Epithelial cell of esophagus (primary cell): ENCODE measurements around the gene HEYL.
"Not testable (repeated sequence)": the region's sequence is repeated elsewhere in the genome, so short reads cannot be mapped to it uniquely, and the experiment has no call there.

Experiments used
- DNase-seq: peaks from one replicate; pipeline ENCODE4 v3.0.0; 2010; ENCODE audit warnings: low read depth
- H3K4me3 ChIP-seq: 2 replicates; pipeline ENCODE4 v1.5.1; 2011; ENCODE audit warnings: mild to moderate bottlenecking, low read length, control low read depth
- TF ChIP-seq, protein P1 (sequence below): IDR thresholded peaks from 2 replicates; pipeline ENCODE4 v1.5.1; 2011; ENCODE audit warnings: low read depth, mild to moderate bottlenecking, low read length, control low read depth, inconsistent platforms; ENCODE audit not compliant: insufficient read depth; ENCODE audit errors: missing control alignments

Gene HEYL

DNA sequence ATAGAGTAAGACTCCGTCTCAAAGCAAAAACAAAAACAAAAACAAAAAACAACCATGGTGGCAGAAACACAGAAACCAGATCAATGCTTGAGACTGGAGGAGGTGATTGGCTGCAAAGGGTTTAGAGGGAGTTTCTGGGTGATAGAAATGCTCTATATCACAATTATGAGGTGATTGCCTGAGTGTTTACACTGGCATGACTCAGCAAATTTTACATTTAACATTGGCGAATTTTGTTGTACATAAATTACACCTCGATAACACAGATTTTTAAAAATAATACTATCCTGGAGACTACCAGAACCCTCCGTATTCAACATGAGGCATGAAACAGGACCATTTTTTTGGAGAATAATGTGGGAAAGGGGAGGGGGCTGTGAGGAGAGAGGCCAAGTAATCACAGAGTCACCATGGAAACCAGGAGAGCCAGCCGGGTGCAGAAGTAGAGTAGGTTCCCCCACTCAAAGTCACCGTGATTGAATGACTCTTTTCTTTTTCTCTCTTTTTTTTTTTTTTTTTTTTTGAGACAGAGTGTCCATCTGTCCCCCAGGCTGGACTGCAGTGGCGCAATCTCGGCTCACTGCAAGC, 24.3 kb downstream of the HEYL start:
- no peak overlapping the region for H3K4me3 ChIP-seq
- no peak for DNase-seq
- TF ChIP-seq, protein P1, sequence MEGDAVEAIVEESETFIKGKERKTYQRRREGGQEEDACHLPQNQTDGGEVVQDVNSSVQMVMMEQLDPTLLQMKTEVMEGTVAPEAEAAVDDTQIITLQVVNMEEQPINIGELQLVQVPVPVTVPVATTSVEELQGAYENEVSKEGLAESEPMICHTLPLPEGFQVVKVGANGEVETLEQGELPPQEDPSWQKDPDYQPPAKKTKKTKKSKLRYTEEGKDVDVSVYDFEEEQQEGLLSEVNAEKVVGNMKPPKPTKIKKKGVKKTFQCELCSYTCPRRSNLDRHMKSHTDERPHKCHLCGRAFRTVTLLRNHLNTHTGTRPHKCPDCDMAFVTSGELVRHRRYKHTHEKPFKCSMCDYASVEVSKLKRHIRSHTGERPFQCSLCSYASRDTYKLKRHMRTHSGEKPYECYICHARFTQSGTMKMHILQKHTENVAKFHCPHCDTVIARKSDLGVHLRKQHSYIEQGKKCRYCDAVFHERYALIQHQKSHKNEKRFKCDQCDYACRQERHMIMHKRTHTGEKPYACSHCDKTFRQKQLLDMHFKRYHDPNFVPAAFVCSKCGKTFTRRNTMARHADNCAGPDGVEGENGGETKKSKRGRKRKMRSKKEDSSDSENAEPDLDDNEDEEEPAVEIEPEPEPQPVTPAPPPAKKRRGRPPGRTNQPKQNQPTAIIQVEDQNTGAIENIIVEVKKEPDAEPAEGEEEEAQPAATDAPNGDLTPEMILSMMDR: no peak

DNA sequence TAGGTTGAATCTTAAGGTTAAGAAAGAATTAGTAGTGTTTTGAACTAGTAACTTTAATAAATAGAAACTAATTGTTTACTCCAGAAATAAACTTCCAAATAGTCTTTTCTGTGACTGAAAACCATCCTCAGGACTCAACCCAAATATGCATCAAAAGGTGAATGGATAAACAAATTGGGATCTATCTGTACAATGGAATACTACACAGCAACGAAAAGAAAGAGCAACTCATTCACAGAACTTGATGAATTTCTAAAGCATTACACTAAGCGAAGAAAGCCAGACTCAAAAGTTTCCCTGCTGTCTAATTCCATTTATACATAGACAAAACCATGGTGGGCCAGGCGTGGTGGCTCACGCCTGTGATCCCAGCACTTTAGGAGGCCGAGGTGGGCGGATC, 25.0 kb downstream of the HEYL start:
- no peak overlapping the region for H3K4me3 ChIP-seq
- TF ChIP-seq, protein P1: no peak
- no peak for DNase-seq

DNA sequence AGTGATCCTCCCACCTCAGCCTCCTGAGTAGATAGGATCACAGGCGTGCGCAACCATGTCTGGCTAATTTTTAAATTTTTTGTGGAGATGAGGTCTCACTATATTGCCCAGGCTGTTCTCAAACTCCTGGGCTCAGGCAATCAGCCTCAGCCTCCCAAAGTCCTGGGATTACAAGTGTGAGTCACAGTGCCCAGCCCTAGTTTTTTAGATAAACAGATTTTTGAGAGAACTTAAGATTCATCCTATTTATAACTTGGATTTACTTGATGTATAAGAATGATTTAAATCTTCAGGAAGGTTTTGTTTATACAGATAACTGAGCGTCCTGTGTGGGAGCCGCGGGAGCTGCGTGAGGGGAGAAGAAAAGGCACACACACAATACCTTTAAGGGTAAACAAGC, 26.2 kb downstream of the HEYL start:
- TF ChIP-seq, protein P1: no peak
- H3K4me3 ChIP-seq: no peak overlapping the region
- no peak for DNase-seq

DNA sequence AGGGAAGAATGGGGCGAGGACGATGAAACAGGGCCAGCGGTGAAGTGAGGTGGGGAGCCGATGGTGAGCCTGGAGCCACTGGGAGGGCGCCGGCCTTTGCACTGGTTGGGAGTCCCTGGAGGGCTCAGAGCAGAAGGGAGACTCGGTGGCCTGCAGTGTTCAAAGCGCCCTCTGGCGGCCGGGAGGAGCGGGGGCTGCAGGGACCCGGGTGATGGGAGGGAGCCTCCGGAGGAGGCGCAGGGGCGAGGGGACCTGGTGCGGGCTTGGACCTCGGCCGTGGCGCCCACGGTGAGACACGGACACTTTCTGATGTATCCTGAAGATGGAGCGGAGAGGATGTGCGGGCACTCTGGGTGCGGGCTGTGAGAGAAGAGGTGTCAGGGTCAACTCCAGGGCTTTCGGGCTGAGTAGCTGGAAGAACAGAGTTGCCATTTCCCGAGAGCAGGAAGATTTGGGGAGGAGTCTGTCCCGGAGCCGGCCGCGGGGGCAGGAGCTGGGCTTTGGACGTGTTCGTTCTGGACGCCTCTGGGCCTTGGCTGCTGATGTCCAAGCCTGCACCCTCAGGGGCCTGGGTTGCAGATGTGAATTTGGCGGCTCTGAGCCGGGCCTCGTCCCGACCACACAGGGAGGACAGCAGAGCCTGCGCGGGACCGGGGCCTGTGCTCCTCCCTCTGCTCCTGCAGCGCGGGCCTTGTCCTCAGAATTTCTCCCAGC, 29.7 kb downstream of the HEYL start:
- no peak overlapping the region for H3K4me3 ChIP-seq
- TF ChIP-seq, protein P1: peak; percentile 62
- peak; percentile 51 for DNase-seq

DNA sequence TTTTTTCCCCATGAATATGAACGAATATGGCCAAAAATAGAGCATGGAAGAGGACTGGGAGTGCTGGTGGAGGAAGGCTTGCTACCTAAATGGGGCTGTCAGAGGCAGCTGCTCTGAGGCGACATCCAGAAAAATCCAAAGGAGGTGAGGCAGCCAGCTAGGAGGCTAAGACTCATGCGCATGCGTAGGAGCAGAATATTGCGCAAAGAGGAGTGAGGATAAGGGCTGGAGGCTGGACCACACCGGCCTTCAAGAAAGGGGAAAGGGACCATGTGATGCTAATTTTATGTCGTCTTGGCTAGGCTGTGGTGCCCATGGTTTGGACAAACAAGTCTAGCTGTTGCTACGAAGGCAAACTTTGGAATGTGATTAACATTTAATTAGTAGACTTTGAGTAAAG, 30.5 kb downstream of the HEYL start:
- TF ChIP-seq, protein P1: no peak
- no peak overlapping the region for H3K4me3 ChIP-seq
- DNase-seq: no peak

DNA sequence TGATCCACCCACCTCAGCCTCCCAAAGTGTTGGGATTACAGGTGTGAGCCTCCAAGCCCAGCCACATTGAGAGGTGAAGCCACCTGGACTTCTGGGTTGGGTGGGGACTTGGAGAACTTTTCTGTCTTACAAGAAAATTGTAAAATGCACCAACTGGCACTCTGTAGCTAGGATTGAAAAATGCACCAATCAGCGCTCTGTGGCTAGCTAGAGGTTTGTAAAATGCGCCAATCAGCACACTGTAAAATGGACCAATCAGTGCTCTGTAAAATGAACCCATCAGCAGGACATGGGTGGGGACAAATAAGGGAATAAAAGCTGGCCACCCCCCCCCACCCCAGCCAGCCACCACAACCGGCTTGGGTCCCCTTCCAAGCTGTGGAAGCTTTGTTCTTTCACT, 35.8 kb downstream of the HEYL start:
- not testable (repeated sequence) for DNase-seq, H3K4me3 ChIP-seq

DNA sequence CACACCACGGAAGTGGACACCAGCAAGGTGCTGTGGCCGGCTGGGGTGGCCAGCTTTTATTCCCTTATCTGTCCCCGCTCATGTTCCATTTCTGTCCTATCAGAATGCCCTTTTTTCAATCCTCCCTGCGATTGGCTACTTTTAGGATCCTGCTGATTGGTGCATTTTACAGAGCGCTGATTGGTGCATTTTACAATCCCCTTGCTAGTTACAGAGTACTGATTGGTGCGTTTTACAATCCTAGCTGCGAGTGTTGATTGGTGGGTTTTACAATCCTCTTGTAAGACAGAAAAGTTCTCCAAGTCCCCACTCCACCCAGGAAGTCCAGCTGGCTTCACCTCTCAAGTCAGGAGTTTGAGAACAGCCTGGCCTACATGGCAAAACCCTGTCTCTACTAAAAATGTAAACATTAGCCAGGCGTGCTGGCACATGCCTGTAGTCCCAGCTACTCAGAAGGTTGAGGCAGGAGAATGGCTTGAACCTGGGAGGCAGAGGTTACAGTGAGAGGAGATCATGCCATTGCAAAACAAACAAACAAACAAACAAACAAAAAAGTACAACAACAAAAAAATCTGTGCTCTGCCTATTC, 37.7 kb downstream of the HEYL start:
- not testable (repeated sequence) for H3K4me3 ChIP-seq
- peak; percentile 57 for DNase-seq

DNA sequence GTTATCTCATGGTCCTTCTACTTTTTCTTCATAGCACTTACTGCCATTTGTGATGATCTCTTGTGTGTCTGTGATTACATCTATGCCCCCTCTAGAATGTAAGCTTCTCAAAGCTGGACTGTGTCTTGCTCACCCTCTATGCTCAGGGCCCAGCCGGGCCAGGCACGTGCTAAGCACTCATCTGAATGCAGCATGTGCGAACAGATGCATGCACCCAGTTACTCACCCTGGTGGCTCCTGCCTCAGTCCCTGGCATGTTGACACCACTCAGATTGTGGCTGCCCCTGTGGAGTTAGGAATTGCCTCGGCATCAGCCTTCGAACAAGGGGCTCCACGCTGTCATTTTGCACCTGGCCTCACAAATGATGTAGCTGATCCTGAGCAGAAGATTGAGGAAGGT, 43.3 kb downstream of the HEYL start:
- TF ChIP-seq, protein P1: no peak
- no peak overlapping the region for H3K4me3 ChIP-seq
- DNase-seq: no peak
